ENCODE results near the gene ANKRD55. TPM values are rescaled to one million over a fixed set of nuclear protein-coding genes. Genes with fewer than 3 reads are reported as not detected.
A peak's percentile ranks its signal among the peaks of the same experiment; 100 is the strongest.

The ANKRD55 gene
- total RNA-seq, 5 donors from 2014 or later (not counting 1 experiment from before 2014, with no cell fraction given), result 2.8 to 19.9 (median 3.4) TPM

- H3K4me1 Mint-ChIP-seq, result peaks cover 80 to 91% (median 84%) of the 10 kb centered on the region in 3 donors
- H3K27ac ChIP-seq (ENCODE audit: low read length), result peak overlapping the region; percentile 22
- H3K4me3 Mint-ChIP-seq, result peak overlapping the region in 1 of 3 donors; percentile 59
These were observed 138.4 kb downstream of the ANKRD55 start for GRCh38 chr5:56094579-56095361.

DNA sequence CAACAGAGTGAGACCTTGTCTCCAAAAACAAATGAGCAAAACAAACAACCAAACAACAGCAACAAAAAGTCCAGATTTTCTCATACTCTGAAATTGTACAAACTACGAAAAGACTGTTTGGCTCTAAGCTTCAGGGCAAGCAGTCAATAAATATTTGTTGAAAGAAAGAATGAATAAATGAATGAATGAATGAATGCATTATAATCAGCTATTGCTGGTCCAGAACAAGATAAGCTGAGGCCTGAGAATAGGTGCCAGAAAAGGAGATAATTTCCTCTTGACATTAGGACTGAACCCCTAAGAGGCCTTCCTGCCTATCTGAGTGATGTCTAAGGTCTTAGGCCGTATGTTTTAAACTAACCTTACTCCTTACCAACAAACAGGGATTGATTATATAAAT lies 139.2 kb downstream of the ANKRD55 start:
- no peaks in the 10 kb centered on the region for H3K9me3 Mint-ChIP-seq
- ChIA-PET CTCF (interaction anchor here in 1 of 2 donors (1.4 kb wide), 1 partner anchor 51 kb away, joined by 3 read pairs; no protein-coding TSS in a partner anchor), POLR2A (no interaction called here)
- Histone ChIP-seq H3K27ac (ENCODE audit: low read length) (peak overlapping the region; percentile 22), H3K27me3 (replicated peaks in 1 of 2; ENCODE audit: control insufficient read depth in 2 of 2, extremely low read depth in 1 of 2, insufficient read depth in 2 of 2, low read length in 1 of 2) (no peaks in the 10 kb centered on the region), H3K4me1 (ENCODE audit: control insufficient read depth in 1 of 2, extremely low read depth in 1 of 2, insufficient read depth in 2 of 2, low read length in 2 of 2) (peaks cover 57 to 78% of the 10 kb centered on the region in 2 experiments), H3K9me3 (no peaks in the 10 kb centered on the region), H3K4me3 (ENCODE audit: control insufficient read depth in 1 of 2, extremely low read depth in 1 of 2, low read length in 1 of 2) (no peak overlapping the region), H3K36me3 (ENCODE audit: control insufficient read depth in 2 of 2, extremely low read depth in 1 of 2, insufficient read depth in 1 of 2, low read length in 1 of 2) (no peaks in the 10 kb centered on the region)
- H3K27me3 Mint-ChIP-seq, result no peaks in the 10 kb centered on the region
- DNase-seq, result no peak
- WGBS (ENCODE audit: insufficient coverage), result no CpG with 5 or more reads among the region's 2 CpGs
- no peaks in the 10 kb centered on the region for H3K36me3 Mint-ChIP-seq
- peaks cover 76 to 89% (median 84%) of the 10 kb centered on the region in 3 donors for H3K4me1 Mint-ChIP-seq
- H3K27ac Mint-ChIP-seq, result peak overlapping the region; percentile 87 to 94
- no peak for ATAC-seq (replicated peaks in 1 of 4)
- H3K4me3 Mint-ChIP-seq, result peak overlapping the region in 1 of 3 donors; percentile 59

More at GRCh38 chr5:56094579-56095361, 138.4 kb downstream of the ANKRD55 start:
- 60% methylated on average over 1 of the region's 10 CpGs for WGBS (ENCODE audit: insufficient coverage)
- ATAC-seq (replicated peaks in 1 of 4) (peak; percentile 57 to 68 (median 58)), DNase-seq (peak in 1 of 35 experiments; percentile 55)
- Mint-ChIP-seq H3K27me3 (no peaks in the 10 kb centered on the region), H3K36me3 (no peaks in the 10 kb centered on the region), H3K27ac (peak overlapping the region; percentile 94 to 96), H3K9me3 (no peaks in the 10 kb centered on the region)
- H3K36me3 ChIP-seq (ENCODE audit: control insufficient read depth in 2 of 2, extremely low read depth in 1 of 2, insufficient read depth in 1 of 2, low read length in 1 of 2), result no peaks in the 10 kb centered on the region
- no peaks in the 10 kb centered on the region for H3K9me3 ChIP-seq
- H3K4me3 ChIP-seq (ENCODE audit: control insufficient read depth in 1 of 2, extremely low read depth in 1 of 2, low read length in 1 of 2), result no peak overlapping the region
- ChIA-PET POLR2A (interaction anchor here (0.6 to 0.7 kb wide), 2 partner anchors 103 to 693 kb away, joined by 3 to 4 read pairs; no protein-coding TSS in a partner anchor), CTCF (interaction anchor here in 1 of 2 donors (1.4 kb wide), 1 partner anchor 50 kb away, joined by 3 read pairs; no protein-coding TSS in a partner anchor)
- peaks cover 65 to 75% of the 10 kb centered on the region in 2 experiments for H3K4me1 ChIP-seq (ENCODE audit: control insufficient read depth in 1 of 2, extremely low read depth in 1 of 2, insufficient read depth in 2 of 2, low read length in 2 of 2)
- H3K27me3 ChIP-seq (replicated peaks in 1 of 2; ENCODE audit: control insufficient read depth in 2 of 2, extremely low read depth in 1 of 2, insufficient read depth in 2 of 2, low read length in 1 of 2), result no peaks in the 10 kb centered on the region

DNA sequence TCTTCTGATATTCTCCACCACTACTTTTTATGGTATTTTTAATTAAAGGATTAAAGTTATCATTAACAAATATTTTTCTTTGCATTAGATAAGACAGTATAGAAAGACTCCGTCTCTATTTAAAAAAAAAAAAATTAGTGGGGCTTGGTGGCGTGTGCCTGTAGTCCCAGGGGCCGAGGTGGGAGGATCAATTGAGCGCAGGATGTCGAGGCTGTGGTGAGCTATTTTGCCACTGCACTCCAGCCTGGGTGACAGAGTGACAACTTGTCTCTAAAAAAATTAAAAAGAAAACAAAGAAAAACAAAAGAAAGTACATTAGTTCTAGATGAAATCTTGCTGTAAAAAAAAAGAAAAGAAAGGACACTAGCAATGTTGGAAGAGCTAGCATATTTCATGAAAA lies 141.0 kb downstream of the ANKRD55 start:
- Histone ChIP-seq H3K4me3 (ENCODE audit: control insufficient read depth in 1 of 2, extremely low read depth in 1 of 2, low read length in 1 of 2) (no peak overlapping the region), H3K36me3 (ENCODE audit: control insufficient read depth in 2 of 2, extremely low read depth in 1 of 2, insufficient read depth in 1 of 2, low read length in 1 of 2) (no peaks in the 10 kb centered on the region), H3K4me1 (ENCODE audit: control insufficient read depth in 1 of 2, extremely low read depth in 1 of 2, insufficient read depth in 2 of 2, low read length in 2 of 2) (peaks cover 47 to 66% of the 10 kb centered on the region in 2 experiments), H3K9me3 (no peaks in the 10 kb centered on the region), H3K27me3 (replicated peaks in 1 of 2; ENCODE audit: control insufficient read depth in 2 of 2, extremely low read depth in 1 of 2, insufficient read depth in 2 of 2, low read length in 1 of 2) (no peaks in the 10 kb centered on the region), H3K27ac (ENCODE audit: low read length) (no peak overlapping the region)
- no peaks in the 10 kb centered on the region for H3K9me3 Mint-ChIP-seq
- peak in 1 of 35 experiments; percentile 6 for DNase-seq
- no peaks in the 10 kb centered on the region for H3K27me3 Mint-ChIP-seq
- peak overlapping the region; percentile 24 to 60 (median 41) for H3K4me3 Mint-ChIP-seq
- ChIA-PET POLR2A (no interaction called here), CTCF (interaction anchor here in 1 of 2 donors (0.6 to 0.7 kb wide), 2 partner anchors 23 to 36 kb away, joined by 3 to 4 read pairs; no protein-coding TSS in a partner anchor)
- peak in 3 of 4 experiments; percentile 31 to 50 (median 33) for ATAC-seq (replicated peaks in 1 of 4)
- H3K4me1 Mint-ChIP-seq, result peaks cover 65 to 76% (median 70%) of the 10 kb centered on the region in 3 donors
- peak overlapping the region; percentile 90 to 92 for H3K27ac Mint-ChIP-seq
- no peaks in the 10 kb centered on the region for H3K36me3 Mint-ChIP-seq
- 40% methylated on average over 2 of the region's 5 CpGs for WGBS (ENCODE audit: insufficient coverage)

GRCh38 chr5:56091664-56092063 lies 141.5 kb downstream of the ANKRD55 start:
- H3K4me1 ChIP-seq (ENCODE audit: control insufficient read depth in 1 of 2, extremely low read depth in 1 of 2, insufficient read depth in 2 of 2, low read length in 2 of 2), result peaks cover 47 to 62% of the 10 kb centered on the region in 2 experiments
- Mint-ChIP-seq H3K36me3 (no peaks in the 10 kb centered on the region), H3K27me3 (no peaks in the 10 kb centered on the region), H3K27ac (peak overlapping the region; percentile 90 to 92), H3K9me3 (no peaks in the 10 kb centered on the region), H3K4me1 (peaks cover 65 to 73% (median 68%) of the 10 kb centered on the region in 3 donors), H3K4me3 (peak overlapping the region in 2 of 3 donors; percentile 4 to 60)
- H3K4me3 ChIP-seq (ENCODE audit: control insufficient read depth in 1 of 2, extremely low read depth in 1 of 2, low read length in 1 of 2), result no peak overlapping the region
- H3K27ac ChIP-seq (ENCODE audit: low read length), result no peak overlapping the region
- ChIA-PET POLR2A (no interaction called here), CTCF (interaction anchor here in 1 of 2 donors (0.7 kb wide), 2 partner anchors 22 to 1574 kb away, joined by 3 read pairs; no protein-coding TSS in a partner anchor)
- no peak for ATAC-seq (replicated peaks in 1 of 4)
- H3K9me3 ChIP-seq, result no peaks in the 10 kb centered on the region
- no peak for DNase-seq
- H3K36me3 ChIP-seq (ENCODE audit: control insufficient read depth in 2 of 2, extremely low read depth in 1 of 2, insufficient read depth in 1 of 2, low read length in 1 of 2), result no peaks in the 10 kb centered on the region
- H3K27me3 ChIP-seq (replicated peaks in 1 of 2; ENCODE audit: control insufficient read depth in 2 of 2, extremely low read depth in 1 of 2, insufficient read depth in 2 of 2, low read length in 1 of 2), result no peaks in the 10 kb centered on the region

- no peaks in the 10 kb centered on the region for H3K36me3 Mint-ChIP-seq
These were observed 142.2 kb downstream of the ANKRD55 start for GRCh38 chr5:56090793-56091460.

More at GRCh38 chr5:56090793-56091460, 142.2 kb downstream of the ANKRD55 start:
- no peaks in the 10 kb centered on the region for H3K36me3 ChIP-seq (ENCODE audit: control insufficient read depth in 2 of 2, extremely low read depth in 1 of 2, insufficient read depth in 1 of 2, low read length in 1 of 2)
- Mint-ChIP-seq H3K27ac (peak overlapping the region; percentile 90 to 92), H3K27me3 (no peaks in the 10 kb centered on the region), H3K4me3 (peak overlapping the region in 1 of 3 donors; percentile 60), H3K4me1 (peaks cover 59 to 67% (median 66%) of the 10 kb centered on the region in 3 donors), H3K9me3 (no peaks in the 10 kb centered on the region)
- DNase-seq, result no peak
- H3K27me3 ChIP-seq (replicated peaks in 1 of 2; ENCODE audit: control insufficient read depth in 2 of 2, extremely low read depth in 1 of 2, insufficient read depth in 2 of 2, low read length in 1 of 2), result no peaks in the 10 kb centered on the region
- ATAC-seq (replicated peaks in 1 of 4), result no peak
- H3K27ac ChIP-seq (ENCODE audit: low read length), result no peak overlapping the region
- POLR2A ChIA-PET, result interaction anchor here in 1 of 2 donors (0.7 kb wide), 1 partner anchor 42 kb away, joined by 4 read pairs; no protein-coding TSS in a partner anchor
- CTCF ChIA-PET, result interaction anchor here (0.6 to 0.7 kb wide), 5 partner anchors 10 to 1573 kb away, joined by 3 to 6 read pairs (median 3); no protein-coding TSS in a partner anchor
- H3K4me3 ChIP-seq (ENCODE audit: control insufficient read depth in 1 of 2, extremely low read depth in 1 of 2, low read length in 1 of 2), result no peak overlapping the region
- WGBS (ENCODE audit: insufficient coverage), result 91% methylated on average over 6 of the region's 7 CpGs
- H3K9me3 ChIP-seq, result no peaks in the 10 kb centered on the region
- H3K4me1 ChIP-seq (ENCODE audit: control insufficient read depth in 1 of 2, extremely low read depth in 1 of 2, insufficient read depth in 2 of 2, low read length in 2 of 2), result peaks cover 43 to 61% of the 10 kb centered on the region in 2 experiments

All from T-cell (primary cell).